B cell (primary cell): ENCODE measurements around the gene FAM20C. TPM values are rescaled to one million over a fixed set of nuclear protein-coding genes. Genes with fewer than 3 reads are reported as not detected.

ENCODE experiments used
- ATAC-seq: fragments of 200-7000 bp; cut with Tn5 transposase; one replicate; pipeline ENCODE4 v1.10.0; 2021; ENCODE audit warnings: low read depth, mild to moderate bottlenecking, moderate number of reproducible peaks, moderate library complexity
- CTCF ChIA-PET: fragments of 350-600 bp; sonication (Branson Sonifier 250); formaldehyde crosslinking; loops from one replicate; lab custom pipeline; 2021; ENCODE audit warnings: antibody characterized with exemption, inconsistent platforms; lab: Charles Lee
- POLR2A ChIA-PET: fragments of 350-600 bp; sonication (Branson Sonifier 250); formaldehyde crosslinking; loops from one replicate; lab custom pipeline; 2021; ENCODE audit warnings: antibody characterized with exemption; lab: Charles Lee
- DNase-seq: peaks from one replicate; pipeline ENCODE4 v3.0.0; 2013
- H2AFZ ChIP-seq: 2 replicates; pipeline ENCODE4 v1.6.1; 2012; ENCODE audit warnings: mild to moderate bottlenecking, low read depth, low read length; ENCODE audit not compliant: insufficient read depth, poor library complexity, severe bottlenecking
- H3K27ac ChIP-seq, 2 donors: 1 replicate in 1 of 2; 2 replicates in 1 of 2; pipeline ENCODE4 v1.5.1; 2012 to 2013; ENCODE audit warnings: low read length in 2 of 2, mild to moderate bottlenecking in 2 of 2, moderate library complexity in 1 of 2
- H3K27me3 ChIP-seq, 4 experiments: fragments of 200-600 bp in 1 of 4; sonication (generic) in 1 of 4; replicated peaks in 1 of 4; 1 replicate in 2 of 4; 2 replicates in 2 of 4; pipeline versions ENCODE4 v1.6.1 to v1.7.0; 2013 to 2016; ENCODE audit warnings: low read length in 3 of 4, mild to moderate bottlenecking in 2 of 4, mixed read lengths in 1 of 4, moderate library complexity in 1 of 4; ENCODE audit not compliant: insufficient read depth in 4 of 4, control insufficient read depth in 3 of 4; ENCODE audit errors: control extremely low read depth in 1 of 4
- H3K36me3 ChIP-seq, 2 experiments: replicated peaks in 1 of 2; 1 replicate in 1 of 2; 2 replicates in 1 of 2; pipeline versions ENCODE4 v1.6.1 to v1.7.1; 2013; ENCODE audit warnings: low read length in 1 of 2; ENCODE audit not compliant: insufficient read depth in 2 of 2, control insufficient read depth in 1 of 2; ENCODE audit errors: control extremely low read depth in 1 of 2, extremely low read depth in 1 of 2
- H3K4me1 ChIP-seq, 2 donors: fragments of 200-600 bp in 1 of 2; sonication (generic) in 1 of 2; 1 replicate in 1 of 2; 2 replicates in 1 of 2; pipeline versions ENCODE4 v1.5.1 to v1.6.1; 2013 to 2017; ENCODE audit warnings: low read length in 2 of 2; ENCODE audit not compliant: control insufficient read depth in 2 of 2, insufficient read depth in 2 of 2
- H3K4me2 ChIP-seq: replicated peaks from 2 replicates; pipeline ENCODE3; 2012; ENCODE audit warnings: mild to moderate bottlenecking, low read depth, low read length; ENCODE audit not compliant: poor library complexity, severe bottlenecking
- H3K4me3 ChIP-seq, 5 experiments: fragments of 200-600 bp in 1 of 5; sonication (generic) in 1 of 5; 1 replicate in 3 of 5; 2 replicates in 2 of 5; pipeline versions ENCODE4 v1.5.1 to v1.7.0; 2011 to 2016; ENCODE audit warnings: low read length in 4 of 5, mild to moderate bottlenecking in 4 of 5, low read depth in 2 of 5, control low read depth in 1 of 5, moderate library complexity in 1 of 5; ENCODE audit not compliant: insufficient read depth in 1 of 5; ENCODE audit errors: control extremely low read depth in 1 of 5, extremely low read depth in 1 of 5
- H3K79me2 ChIP-seq: fragments of 200-600 bp; sonication (generic); one replicate; pipeline ENCODE4 v1.6.0; 2016; ENCODE audit warnings: low read length; ENCODE audit not compliant: control insufficient read depth, insufficient read depth
- H3K9ac ChIP-seq: fragments of 200-600 bp; sonication (generic); 2 replicates; pipeline ENCODE4 v1.6.1; 2017; ENCODE audit warnings: mild to moderate bottlenecking, low read length, moderate library complexity
- H3K9me3 ChIP-seq, 3 donors: one replicate each; pipeline versions ENCODE4 v1.6.1 to v1.7.1; 2013; ENCODE audit warnings: low read length in 2 of 3; ENCODE audit not compliant: control insufficient read depth in 2 of 3, insufficient read depth in 1 of 3; ENCODE audit errors: control extremely low read depth in 1 of 3
- H4K20me1 ChIP-seq: 2 replicates; pipeline ENCODE4 v1.6.0; 2012; ENCODE audit warnings: mild to moderate bottlenecking, low read length; ENCODE audit not compliant: insufficient read depth, control insufficient read depth, poor library complexity, severe bottlenecking
- H3K27ac Mint-ChIP-seq: one replicate; pipeline ENCODE4 v1.8.0; 2021; ENCODE audit warnings: mixed read lengths
- H3K27me3 Mint-ChIP-seq: one replicate; pipeline ENCODE4 v1.8.0; 2021; ENCODE audit warnings: mixed read lengths
- H3K4me1 Mint-ChIP-seq: one replicate; pipeline ENCODE4 v1.8.0; 2021; ENCODE audit warnings: mixed read lengths
- H3K4me3 Mint-ChIP-seq: one replicate; pipeline ENCODE4 v1.8.0; 2021; ENCODE audit warnings: mixed read lengths
- H3K9me3 Mint-ChIP-seq: one replicate; pipeline ENCODE4 v1.8.0; 2022; ENCODE audit warnings: mixed read lengths; ENCODE audit not compliant: insufficient read depth
- CTCF ChIP-seq: fragments of 200-600 bp; IDR thresholded peaks from one replicate; pipeline ENCODE4 v1.8.0; 2022; ENCODE audit warnings: antibody characterized with exemption, mild to moderate bottlenecking
- EZH2 ChIP-seq: IDR thresholded peaks from 2 replicates; pipeline ENCODE4 v1.6.1; 2012; ENCODE audit warnings: borderline replicate concordance, low read depth, mild to moderate bottlenecking, moderate library complexity, low read length; ENCODE audit not compliant: insufficient read depth, poor library complexity, severe bottlenecking
- WGBS: methylation state at CpG from one replicate; pipeline ENCODE4 v1.1.5; 2013; ENCODE audit warnings: missing lambda C conversion rate; ENCODE audit not compliant: insufficient coverage; 5-methylcytosine and 5-hydroxymethylcytosine counted together
- intact Hi-C: fragments of 100-400 bp; cut with micrococcal nuclease; formaldehyde crosslinking; loops from one replicate; pipeline ENCODE4 v1.10.0; 2022
- polyA plus RNA-seq: library from polyadenylated mRNA; depleted of rRNA; stranded (reverse); fragments of >200 nt; gene quantifications from 2 replicates; pipeline ENCODE4 v1.2.3, GENCODE V29; 2012
- total RNA-seq, 2 donors: library from RNA; stranded (reverse); fragments of 120-200 nt in 1 of 2; gene quantifications; 1 replicate in 1 of 2; 2 replicates in 1 of 2; pipeline versions ENCODE4 v1.2.3 to v1.2.4, GENCODE V29; 2013 to 2022

FAM20C gene
- total and polyA plus RNA-seq, 2 donors (not counting 1 experiment from before 2014, with no cell fraction given), result 0.54 to 0.81 TPM

DNA sequence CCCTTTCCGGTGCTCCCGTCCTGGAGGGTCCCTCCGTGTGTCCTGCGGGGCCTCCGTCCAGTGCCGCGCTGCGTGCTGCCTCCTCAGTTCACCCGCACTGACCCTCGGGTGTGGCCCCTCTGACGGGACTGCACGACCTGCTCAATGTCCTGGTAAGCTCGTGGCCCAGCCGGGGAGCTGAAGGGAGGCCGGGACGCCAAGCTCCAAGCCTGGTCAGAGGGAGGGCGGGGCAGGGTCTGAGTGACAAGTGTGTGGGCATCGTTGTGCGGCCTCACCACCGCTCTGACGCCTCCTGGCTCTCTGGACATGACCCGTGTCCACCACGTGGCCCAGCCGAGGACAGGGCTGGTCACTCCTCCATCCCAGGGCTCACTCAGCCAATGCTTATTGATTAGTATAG, 25.9 kb downstream of the FAM20C start:
- Histone ChIP-seq H3K4me3 (no peak overlapping the region), H3K9me3 (peaks cover 0 to 10% (median 0%) of the 10 kb centered on the region in 3 donors), H3K9ac (no peak overlapping the region), H2AFZ (no peak overlapping the region), H3K27me3 (no peaks in the 10 kb centered on the region), H3K27ac (no peak overlapping the region), H3K79me2 (no peaks in the 10 kb centered on the region), H3K4me2 (no peak overlapping the region), H3K4me1 (no peaks in the 10 kb centered on the region), H3K36me3 (no peaks in the 10 kb centered on the region), H4K20me1 (no peaks in the 10 kb centered on the region)
- POLR2A ChIA-PET, result no interaction called here
- Mint-ChIP-seq H3K27ac (no peak overlapping the region), H3K4me1 (no peaks in the 10 kb centered on the region), H3K4me3 (no peak overlapping the region), H3K9me3 (no peaks in the 10 kb centered on the region), H3K27me3 (peaks cover 3% of the 10 kb centered on the region)
- ATAC-seq (no peak), DNase-seq (no peak)
- 94% methylated on average over 18 of the region's 24 CpGs for WGBS
- CTCF ChIA-PET, result no interaction called here
- TF ChIP-seq EZH2 (no peak), CTCF (no peak)
- intact Hi-C loops, result no loop called here

- no peak overlapping the region for H3K27ac Mint-ChIP-seq
- peaks cover 3% of the 10 kb centered on the region for H3K27me3 Mint-ChIP-seq
- Histone ChIP-seq H3K36me3 (no peaks in the 10 kb centered on the region), H3K9me3 (peaks cover 0 to 12% (median 0%) of the 10 kb centered on the region in 3 donors), H4K20me1 (no peaks in the 10 kb centered on the region), H3K27me3 (no peaks in the 10 kb centered on the region), H3K4me1 (no peaks in the 10 kb centered on the region), H3K9ac (no peak overlapping the region), H3K27ac (no peak overlapping the region), H3K4me2 (no peak overlapping the region), H3K4me3 (no peak overlapping the region), H2AFZ (no peak overlapping the region), H3K79me2 (no peaks in the 10 kb centered on the region)
- no peak for TF ChIP-seq EZH2
- no peak for TF ChIP-seq CTCF
- intact Hi-C loops, result no loop called here
- WGBS, result 94% methylated on average over 28 of the region's 28 CpGs
- H3K4me3 Mint-ChIP-seq, result no peak overlapping the region
- POLR2A ChIA-PET, result no interaction called here
- DNase-seq (no peak), ATAC-seq (no peak)
- CTCF ChIA-PET, result no interaction called here
- no peaks in the 10 kb centered on the region for H3K4me1 Mint-ChIP-seq
- no peaks in the 10 kb centered on the region for H3K9me3 Mint-ChIP-seq
These were observed 26.7 kb downstream of the FAM20C start for GRCh38 chr7:218896-219580.
